PC-3 (cell line): Measurements from ENCODE around the gene OGFRL1. TPM values are rescaled to one million over a fixed set of nuclear protein-coding genes. Genes with fewer than 3 reads are reported as not detected.

Source experiments
- ATAC-seq: fragments of 200-7000 bp; cut with Tn5 transposase; 2 replicates; pipeline ENCODE4 v1.9.1; 2020; ENCODE audit warnings: mild to moderate bottlenecking, moderate library complexity
- BruUV-seq: library from RNA; stranded (reverse); fragments of 400-500 nt; replicated peaks from 2 replicates; lab custom pipeline; 2021; lab: Mats Ljungman, UMichigan
- CTCF ChIA-PET: fragments of 300-600 bp; sonication (Branson Sonifier 250); formaldehyde crosslinking; loops from one replicate; lab custom pipeline; 2022; ENCODE audit warnings: antibody characterized with exemption; lab: Charles Lee
- POLR2A ChIA-PET: fragments of 300-600 bp; sonication (Branson Sonifier 250); formaldehyde crosslinking; loops from one replicate; lab custom pipeline; 2022; ENCODE audit warnings: antibody characterized with exemption; ENCODE audit not compliant: unreplicated experiment; lab: Charles Lee
- DNase-seq: peaks from one replicate; pipeline ENCODE4 v3.0.0-alpha.2; 2015
- H2AFZ ChIP-seq: fragments of 300-600 bp; sonication (generic); 2 replicates; pipeline ENCODE4 v1.6.0; 2016; ENCODE audit warnings: antibody characterized with exemption, low read length
- H3F3A ChIP-seq: fragments of 300-600 bp; sonication (generic); one replicate; pipeline ENCODE4 v1.6.0; 2017; ENCODE audit warnings: antibody characterized with exemption, low read length, control low read depth, mild to moderate bottlenecking; ENCODE audit not compliant: unreplicated experiment
- H3K27ac ChIP-seq: fragments of 300-600 bp; sonication (generic); 2 replicates; pipeline ENCODE4 v1.5.1; 2016; ENCODE audit warnings: mild to moderate bottlenecking, low read length
- H3K27me3 ChIP-seq: fragments of 300-600 bp; sonication (generic); 2 replicates; pipeline ENCODE4 v1.6.1; 2016; ENCODE audit warnings: low read length, mixed read lengths
- H3K36me3 ChIP-seq: fragments of 300-600 bp; sonication (generic); 2 replicates; pipeline ENCODE4 v1.6.1; 2016; ENCODE audit warnings: low read depth, mixed run types, low read length, mixed read lengths
- H3K4me1 ChIP-seq: fragments of 300-600 bp; sonication (generic); 2 replicates; pipeline ENCODE4 v1.5.1; 2016; ENCODE audit warnings: low read length; ENCODE audit not compliant: insufficient read depth
- H3K4me2 ChIP-seq: fragments of 300-600 bp; sonication (generic); 2 replicates; pipeline ENCODE4 v1.6.0; 2016; ENCODE audit warnings: low read length
- H3K4me3 ChIP-seq: fragments of 300-600 bp; sonication (generic); 2 replicates; pipeline ENCODE4 v1.5.1; 2016; ENCODE audit warnings: mild to moderate bottlenecking, low read length, mixed read lengths
- H3K79me2 ChIP-seq: fragments of 300-600 bp; sonication (generic); 2 replicates; pipeline ENCODE4 v1.6.1; 2017; ENCODE audit warnings: low read length, mixed read lengths
- H3K9ac ChIP-seq: fragments of 300-600 bp; sonication (generic); 2 replicates; pipeline ENCODE4 v1.6.0; 2016; ENCODE audit warnings: mild to moderate bottlenecking, low read length
- H3K9me2 ChIP-seq: fragments of 300-600 bp; sonication (generic); replicated peaks from 2 replicates; pipeline ENCODE4 v1.6.1; 2016; ENCODE audit warnings: mixed run types, low read length, mixed read lengths
- H3K9me3 ChIP-seq: fragments of 300-600 bp; sonication (generic); 2 replicates; pipeline ENCODE4 v1.6.1; 2016; ENCODE audit warnings: low read length, mixed read lengths
- H4K20me1 ChIP-seq: fragments of 300-600 bp; sonication (generic); 2 replicates; pipeline ENCODE4 v1.6.1; 2016; ENCODE audit warnings: low read length, mixed read lengths
- EZH2 ChIP-seq: fragments of 300-600 bp; sonication (generic); IDR thresholded peaks from one replicate; pipeline ENCODE4 v1.6.1; 2017; ENCODE audit warnings: antibody characterized with exemption, mild to moderate bottlenecking, low read length; ENCODE audit not compliant: unreplicated experiment
- EZH2phosphoT487 ChIP-seq: fragments of 300-600 bp; sonication (generic); IDR thresholded peaks from 2 replicates; pipeline ENCODE4 v1.6.1; 2018; ENCODE audit warnings: mild to moderate bottlenecking, antibody characterized with exemption, low read length, borderline replicate concordance
- intact Hi-C: fragments of 100-400 bp; cut with micrococcal nuclease; formaldehyde crosslinking; loops from 2 replicates; pipeline ENCODE4 v1.9.0; 2023
- total RNA-seq: library from RNA; depleted of rRNA; stranded (reverse); fragments of >200 nt; gene quantifications from 2 replicates; pipeline ENCODE4 v1.2.3, GENCODE V29; 2014
- TF ChIP-seq, protein P1 (sequence below): fragments of 300-600 bp; sonication (generic); conservative IDR thresholded peaks from 2 replicates; pipeline ENCODE4 v1.5.1; 2017; ENCODE audit warnings: antibody characterized with exemption, low read depth, mild to moderate bottlenecking, low read length

Gene OGFRL1
- total RNA-seq, 1 experiment from 2014 or later = 5.2 TPM

DNA sequence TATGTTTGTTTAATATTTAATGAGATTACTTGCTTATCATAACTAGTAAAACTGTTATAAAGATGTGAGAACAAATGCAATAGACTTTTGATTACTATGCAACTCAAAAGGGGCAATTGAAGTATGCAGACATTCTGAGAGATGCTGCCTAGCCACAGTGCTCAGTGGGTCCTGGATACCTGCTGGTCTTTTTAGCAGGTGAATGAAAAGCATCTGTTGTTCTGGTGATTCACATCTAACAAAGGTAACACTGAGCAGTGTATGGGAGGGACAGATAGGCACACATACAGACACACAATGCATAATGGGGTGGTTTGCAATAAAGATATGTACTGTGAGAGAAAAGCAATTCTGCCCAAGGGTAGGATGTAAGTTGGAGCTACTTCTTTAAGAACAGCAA is 46.9 kb downstream of the OGFRL1 start:
- Histone ChIP-seq H3K9ac (no peak overlapping the region), H3K36me3 (no peaks in the 10 kb centered on the region), H2AFZ (no peak overlapping the region), H3K4me3 (no peak overlapping the region), H3F3A (no peaks in the 10 kb centered on the region), H3K4me1 (peaks cover 9% of the 10 kb centered on the region), H3K9me3 (no peaks in the 10 kb centered on the region), H3K27ac (no peak overlapping the region), H4K20me1 (no peaks in the 10 kb centered on the region), H3K4me2 (no peak overlapping the region), H3K27me3 (no peaks in the 10 kb centered on the region), H3K9me2 (no peaks in the 10 kb centered on the region), H3K79me2 (no peaks in the 10 kb centered on the region)
- DNase-seq (no peak), ATAC-seq (no peak)
- TF ChIP-seq EZH2phosphoT487 (no peak), EZH2 (no peak)
- TF ChIP-seq, protein P1, sequence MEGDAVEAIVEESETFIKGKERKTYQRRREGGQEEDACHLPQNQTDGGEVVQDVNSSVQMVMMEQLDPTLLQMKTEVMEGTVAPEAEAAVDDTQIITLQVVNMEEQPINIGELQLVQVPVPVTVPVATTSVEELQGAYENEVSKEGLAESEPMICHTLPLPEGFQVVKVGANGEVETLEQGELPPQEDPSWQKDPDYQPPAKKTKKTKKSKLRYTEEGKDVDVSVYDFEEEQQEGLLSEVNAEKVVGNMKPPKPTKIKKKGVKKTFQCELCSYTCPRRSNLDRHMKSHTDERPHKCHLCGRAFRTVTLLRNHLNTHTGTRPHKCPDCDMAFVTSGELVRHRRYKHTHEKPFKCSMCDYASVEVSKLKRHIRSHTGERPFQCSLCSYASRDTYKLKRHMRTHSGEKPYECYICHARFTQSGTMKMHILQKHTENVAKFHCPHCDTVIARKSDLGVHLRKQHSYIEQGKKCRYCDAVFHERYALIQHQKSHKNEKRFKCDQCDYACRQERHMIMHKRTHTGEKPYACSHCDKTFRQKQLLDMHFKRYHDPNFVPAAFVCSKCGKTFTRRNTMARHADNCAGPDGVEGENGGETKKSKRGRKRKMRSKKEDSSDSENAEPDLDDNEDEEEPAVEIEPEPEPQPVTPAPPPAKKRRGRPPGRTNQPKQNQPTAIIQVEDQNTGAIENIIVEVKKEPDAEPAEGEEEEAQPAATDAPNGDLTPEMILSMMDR = no peak
- no TSS peak for BruUV-seq
- intact Hi-C loops = no loop called here
- ChIA-PET CTCF (no interaction called here), POLR2A (no interaction called here)

DNA sequence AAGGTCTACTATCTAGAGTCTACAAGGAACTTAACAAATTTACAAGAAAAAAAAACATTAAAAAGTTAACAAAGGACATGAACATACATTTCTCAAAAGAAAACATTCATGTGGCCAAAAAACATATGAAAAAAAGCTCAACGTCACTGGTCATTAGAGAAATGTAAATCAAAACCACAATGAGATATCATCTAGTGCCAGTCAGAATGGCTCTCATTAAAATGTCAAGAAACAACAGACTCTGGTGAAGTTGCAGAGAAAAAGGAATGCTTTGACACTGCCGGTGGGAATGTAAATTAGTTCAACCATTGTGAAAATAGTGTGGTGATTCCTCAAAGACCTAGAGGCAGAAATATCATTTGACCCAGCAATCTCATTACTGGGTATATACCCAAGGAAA is 48.3 kb downstream of the OGFRL1 start:
- Histone ChIP-seq H3K4me3 (no peak overlapping the region), H3K4me1 (peaks cover 9% of the 10 kb centered on the region), H3F3A (no peaks in the 10 kb centered on the region), H3K27ac (no peak overlapping the region), H3K27me3 (no peaks in the 10 kb centered on the region), H3K9me2 (no peaks in the 10 kb centered on the region), H2AFZ (no peak overlapping the region), H3K4me2 (no peak overlapping the region), H3K9ac (no peak overlapping the region), H3K79me2 (no peaks in the 10 kb centered on the region), H3K36me3 (no peaks in the 10 kb centered on the region), H3K9me3 (no peaks in the 10 kb centered on the region), H4K20me1 (no peaks in the 10 kb centered on the region)
- POLR2A ChIA-PET = no interaction called here
- no peak for ATAC-seq
- TF ChIP-seq, protein P1 = no peak
- TF ChIP-seq EZH2 = no peak
- TF ChIP-seq EZH2phosphoT487 = no peak
- intact Hi-C loops = no loop called here
- no peak for DNase-seq
- CTCF ChIA-PET = no interaction called here
- BruUV-seq = no TSS peak

DNA sequence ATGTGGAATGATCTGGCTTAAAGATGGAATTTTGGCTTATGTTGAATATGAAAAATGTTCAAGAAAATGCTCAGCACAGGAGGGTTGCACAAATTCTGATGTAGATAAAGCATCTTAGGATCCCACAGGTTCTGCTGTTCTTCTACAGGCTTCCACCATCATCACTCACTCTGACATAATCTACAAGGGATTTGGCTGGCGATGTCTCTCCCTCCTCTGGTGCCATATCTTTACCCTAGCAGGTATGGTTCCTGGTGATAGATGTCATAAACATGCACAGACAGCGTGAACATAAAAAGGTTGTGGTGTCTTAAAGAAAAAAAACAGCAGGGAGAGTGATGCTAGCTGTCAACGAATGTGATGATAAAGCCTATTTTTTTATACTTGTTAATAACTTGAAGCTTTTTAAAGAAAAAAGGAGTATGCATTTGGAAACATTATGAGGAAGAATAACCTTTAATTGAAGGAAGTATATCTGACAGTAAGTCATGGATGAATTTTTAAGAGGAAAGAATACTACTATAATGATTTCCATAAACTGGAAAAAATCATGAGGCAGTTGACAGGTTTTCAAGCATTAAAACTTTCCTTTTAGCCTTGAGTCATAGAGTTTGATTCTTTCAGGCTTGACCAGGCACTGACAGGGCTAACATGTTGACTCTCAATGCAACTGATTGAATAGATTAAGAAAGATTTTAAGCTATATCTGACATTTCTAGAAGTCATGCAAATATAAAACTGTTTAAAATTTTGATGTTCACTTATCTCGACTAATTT is 50.1 kb downstream of the OGFRL1 start:
- H3K27me3 ChIP-seq = no peaks in the 10 kb centered on the region
- H3K4me3 ChIP-seq = no peak overlapping the region
- ChIA-PET POLR2A (interaction anchor here (0.5 to 0.6 kb wide), 2 partner anchors 132 to 1058 kb away, joined by 3 to 11 read pairs; no protein-coding TSS in a partner anchor), CTCF (no interaction called here)
- TF ChIP-seq EZH2 = no peak
- TF ChIP-seq EZH2phosphoT487 = no peak
- TF ChIP-seq, protein P1 = no peak
- no peaks in the 10 kb centered on the region for H3K9me2 ChIP-seq
- ATAC-seq (no peak), DNase-seq (no peak)
- H3F3A ChIP-seq = no peaks in the 10 kb centered on the region
- H3K27ac ChIP-seq = no peak overlapping the region
- H3K9ac ChIP-seq = no peak overlapping the region
- H3K4me2 ChIP-seq = no peak overlapping the region
- H3K9me3 ChIP-seq = no peaks in the 10 kb centered on the region
- intact Hi-C loops = no loop called here
- H4K20me1 ChIP-seq = no peaks in the 10 kb centered on the region
- no peaks in the 10 kb centered on the region for H3K36me3 ChIP-seq
- no peak overlapping the region for H2AFZ ChIP-seq
- no TSS peak for BruUV-seq
- H3K79me2 ChIP-seq = no peaks in the 10 kb centered on the region
- peaks cover 4% of the 10 kb centered on the region; the same call in 1 of the 2 replicates for H3K4me1 ChIP-seq
